SK-N-SH treated with all-trans-retinoic acid at 6 μM for 48 hours (cell line): ENCODE results near the gene WDR7.
A peak's percentile ranks its signal among the peaks of the same experiment; 100 is the strongest.

Source experiments
- ATAC-seq: fragments of 200-7000 bp; cut with Tn5 transposase; 3 replicates; pipeline ENCODE4 v1.9.1; 2020; ENCODE audit warnings: mild to moderate bottlenecking, moderate library complexity
- ARNTL ChIP-seq: fragments of 450-650 bp; formaldehyde crosslinking; IDR thresholded peaks from 2 replicates; pipeline ENCODE4 v1.5.0; 2020; ENCODE audit warnings: low read depth, mild to moderate bottlenecking, moderate library complexity, borderline replicate concordance
- BACH2 ChIP-seq: fragments of 250-450 bp; sonication (Bioruptor Pico); IDR thresholded peaks from 2 replicates; pipeline ENCODE4 v1.9.0; 2021; ENCODE audit warnings: mild to moderate bottlenecking, borderline replicate concordance
- CSDC2 ChIP-seq: fragments of 250-450 bp; sonication (Bioruptor Pico); IDR thresholded peaks from 2 replicates; pipeline ENCODE4 v1.5.0; 2020; ENCODE audit warnings: mild to moderate bottlenecking, moderate library complexity
- ESRRG ChIP-seq: fragments of 250-450 bp; sonication (Bioruptor Pico); IDR thresholded peaks from 2 replicates; pipeline ENCODE4 v1.6.1; 2021; ENCODE audit warnings: mild to moderate bottlenecking
- ISL1 ChIP-seq: fragments of 250-450 bp; sonication (Bioruptor Pico); IDR thresholded peaks from 2 replicates; pipeline ENCODE4 v2.1.2; 2022; ENCODE audit warnings: mild to moderate bottlenecking, moderate library complexity
- OSR1 ChIP-seq: fragments of 250-450 bp; sonication (Bioruptor Pico); IDR thresholded peaks from 2 replicates; pipeline ENCODE4 v1.8.0; 2022; ENCODE audit warnings: moderate library complexity, mild to moderate bottlenecking, inconsistent platforms
- PPARA ChIP-seq: fragments of 250-450 bp; sonication (Bioruptor Pico); IDR thresholded peaks from 2 replicates; pipeline ENCODE4 v1.5.0; 2020; ENCODE audit warnings: mild to moderate bottlenecking, borderline replicate concordance
- RARB ChIP-seq: fragments of 250-450 bp; sonication (Bioruptor Pico); IDR thresholded peaks from 2 replicates; pipeline ENCODE4 v1.8.0; 2021; ENCODE audit warnings: mild to moderate bottlenecking, moderate library complexity
- SNAI2 ChIP-seq: fragments of 250-450 bp; sonication (Bioruptor Pico); IDR thresholded peaks from 2 replicates; pipeline ENCODE4 v1.5.0; 2020; ENCODE audit warnings: mild to moderate bottlenecking, moderate library complexity
- TCF4 ChIP-seq: fragments of 250-450 bp; sonication (Bioruptor Pico); IDR thresholded peaks from 2 replicates; pipeline ENCODE4 v1.8.0; 2021; ENCODE audit warnings: mild to moderate bottlenecking, moderate library complexity, borderline replicate concordance
- TOX ChIP-seq: fragments of 250-450 bp; sonication (Bioruptor Pico); IDR thresholded peaks from 2 replicates; pipeline ENCODE4 v1.8.0; 2021; ENCODE audit warnings: mild to moderate bottlenecking, moderate library complexity, borderline replicate concordance
- TSHZ2 ChIP-seq: fragments of 250-450 bp; sonication (Bioruptor Pico); IDR thresholded peaks from 2 replicates; pipeline ENCODE4 v1.5.0; 2020; ENCODE audit warnings: mild to moderate bottlenecking, moderate library complexity
- ZC3H10 ChIP-seq: fragments of 250-450 bp; sonication (Bioruptor Pico); IDR thresholded peaks from 2 replicates; pipeline ENCODE4 v1.5.1; 2021; ENCODE audit warnings: mild to moderate bottlenecking, moderate library complexity
- ZFP3 ChIP-seq: fragments of 250-450 bp; sonication (Bioruptor Pico); IDR thresholded peaks from 2 replicates; pipeline ENCODE4 v1.5.0; 2020; ENCODE audit warnings: mild to moderate bottlenecking, moderate library complexity
- ZFP30 ChIP-seq: fragments of 450-650 bp; formaldehyde crosslinking; IDR thresholded peaks from 2 replicates; pipeline ENCODE4 v1.5.0; 2022; ENCODE audit warnings: mild to moderate bottlenecking, moderate library complexity
- ZNF565 ChIP-seq: fragments of 450-650 bp; formaldehyde crosslinking; conservative IDR thresholded peaks from 2 replicates; pipeline ENCODE4 v1.5.0; 2020; ENCODE audit warnings: low read depth, mild to moderate bottlenecking, moderate library complexity
- ZNF70 ChIP-seq: fragments of 450-650 bp; formaldehyde crosslinking; IDR thresholded peaks from 2 replicates; pipeline ENCODE4 v1.5.0; 2020; ENCODE audit warnings: mild to moderate bottlenecking, moderate library complexity
- ZNF8 ChIP-seq: fragments of 450-650 bp; formaldehyde crosslinking; IDR thresholded peaks from 2 replicates; pipeline ENCODE4 v1.5.0; 2020; ENCODE audit warnings: mild to moderate bottlenecking, moderate library complexity
- TF ChIP-seq, protein P1 (sequence below): fragments of 250-450 bp; sonication (Bioruptor Pico); IDR thresholded peaks from 2 replicates; pipeline ENCODE4 v1.5.1; 2020; ENCODE audit warnings: low read depth, mild to moderate bottlenecking, moderate library complexity
- TF ChIP-seq, protein P2 (sequence below): fragments of 250-450 bp; sonication (Bioruptor Pico); IDR thresholded peaks from 2 replicates; pipeline ENCODE4 v1.8.0; 2020; ENCODE audit warnings: mild to moderate bottlenecking, moderate library complexity, borderline replicate concordance
- TF ChIP-seq, protein P3 (sequence below): fragments of 250-450 bp; sonication (Bioruptor Pico); IDR thresholded peaks from 2 replicates; pipeline ENCODE4 v1.8.0; 2021; ENCODE audit warnings: low read depth, mild to moderate bottlenecking, moderate library complexity, borderline replicate concordance
- TF ChIP-seq, protein P4 (sequence below): fragments of 250-450 bp; sonication (Bioruptor Pico); IDR thresholded peaks from 2 replicates; pipeline ENCODE4 v1.5.1; 2021; ENCODE audit warnings: mild to moderate bottlenecking, moderate library complexity

WDR7 gene

GRCh38 chr18:56888978-56889377 is 237.8 kb downstream of the WDR7 start:
- TF ChIP-seq ESRRG (CRISPR knock-in tag) (no peak), ARNTL (no peak), RARB (CRISPR knock-in tag) (no peak), CSDC2 (no peak), ZNF565 (CRISPR knock-in tag) (no peak), TSHZ2 (CRISPR knock-in tag) (no peak), ZNF8 (no peak), ISL1 (CRISPR knock-in tag) (no peak), TCF4 (CRISPR knock-in tag) (no peak), OSR1 (no peak), BACH2 (CRISPR knock-in tag) (no peak), SNAI2 (CRISPR knock-in tag) (no peak)
- TF ChIP-seq, protein P1, sequence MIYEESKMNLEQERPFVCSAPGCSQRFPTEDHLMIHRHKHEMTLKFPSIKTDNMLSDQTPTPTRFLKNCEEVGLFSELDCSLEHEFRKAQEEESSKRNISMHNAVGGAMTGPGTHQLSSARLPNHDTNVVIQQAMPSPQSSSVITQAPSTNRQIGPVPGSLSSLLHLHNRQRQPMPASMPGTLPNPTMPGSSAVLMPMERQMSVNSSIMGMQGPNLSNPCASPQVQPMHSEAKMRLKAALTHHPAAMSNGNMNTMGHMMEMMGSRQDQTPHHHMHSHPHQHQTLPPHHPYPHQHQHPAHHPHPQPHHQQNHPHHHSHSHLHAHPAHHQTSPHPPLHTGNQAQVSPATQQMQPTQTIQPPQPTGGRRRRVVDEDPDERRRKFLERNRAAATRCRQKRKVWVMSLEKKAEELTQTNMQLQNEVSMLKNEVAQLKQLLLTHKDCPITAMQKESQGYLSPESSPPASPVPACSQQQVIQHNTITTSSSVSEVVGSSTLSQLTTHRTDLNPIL (CRISPR knock-in tag): no peak
- TF ChIP-seq, protein P2, sequence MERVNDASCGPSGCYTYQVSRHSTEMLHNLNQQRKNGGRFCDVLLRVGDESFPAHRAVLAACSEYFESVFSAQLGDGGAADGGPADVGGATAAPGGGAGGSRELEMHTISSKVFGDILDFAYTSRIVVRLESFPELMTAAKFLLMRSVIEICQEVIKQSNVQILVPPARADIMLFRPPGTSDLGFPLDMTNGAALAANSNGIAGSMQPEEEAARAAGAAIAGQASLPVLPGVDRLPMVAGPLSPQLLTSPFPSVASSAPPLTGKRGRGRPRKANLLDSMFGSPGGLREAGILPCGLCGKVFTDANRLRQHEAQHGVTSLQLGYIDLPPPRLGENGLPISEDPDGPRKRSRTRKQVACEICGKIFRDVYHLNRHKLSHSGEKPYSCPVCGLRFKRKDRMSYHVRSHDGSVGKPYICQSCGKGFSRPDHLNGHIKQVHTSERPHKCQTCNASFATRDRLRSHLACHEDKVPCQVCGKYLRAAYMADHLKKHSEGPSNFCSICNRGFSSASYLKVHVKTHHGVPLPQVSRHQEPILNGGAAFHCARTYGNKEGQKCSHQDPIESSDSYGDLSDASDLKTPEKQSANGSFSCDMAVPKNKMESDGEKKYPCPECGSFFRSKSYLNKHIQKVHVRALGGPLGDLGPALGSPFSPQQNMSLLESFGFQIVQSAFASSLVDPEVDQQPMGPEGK (CRISPR knock-in tag): no peak
- TF ChIP-seq, protein P3, sequence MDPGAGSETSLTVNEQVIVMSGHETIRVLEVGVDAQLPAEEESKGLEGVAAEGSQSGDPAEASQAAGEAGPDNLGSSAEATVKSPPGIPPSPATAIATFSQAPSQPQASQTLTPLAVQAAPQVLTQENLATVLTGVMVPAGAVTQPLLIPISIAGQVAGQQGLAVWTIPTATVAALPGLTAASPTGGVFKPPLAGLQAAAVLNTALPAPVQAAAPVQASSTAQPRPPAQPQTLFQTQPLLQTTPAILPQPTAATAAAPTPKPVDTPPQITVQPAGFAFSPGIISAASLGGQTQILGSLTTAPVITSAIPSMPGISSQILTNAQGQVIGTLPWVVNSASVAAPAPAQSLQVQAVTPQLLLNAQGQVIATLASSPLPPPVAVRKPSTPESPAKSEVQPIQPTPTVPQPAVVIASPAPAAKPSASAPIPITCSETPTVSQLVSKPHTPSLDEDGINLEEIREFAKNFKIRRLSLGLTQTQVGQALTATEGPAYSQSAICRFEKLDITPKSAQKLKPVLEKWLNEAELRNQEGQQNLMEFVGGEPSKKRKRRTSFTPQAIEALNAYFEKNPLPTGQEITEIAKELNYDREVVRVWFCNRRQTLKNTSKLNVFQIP: no peak

GRCh38 chr18:56889621-56890020 is 238.5 kb downstream of the WDR7 start:
- ATAC-seq: peak; percentile 49
- TF ChIP-seq ISL1 (CRISPR knock-in tag) (peak; percentile 33; the same call in 1 of the 2 replicates), ESRRG (CRISPR knock-in tag) (no peak)
- TF ChIP-seq, all 23 proteins: peak for 1

More at GRCh38 chr18:56888978-56889377, 237.8 kb downstream of the WDR7 start:
- ATAC-seq: no peak

- TF ChIP-seq TOX: no peak
- TF ChIP-seq, protein P4, sequence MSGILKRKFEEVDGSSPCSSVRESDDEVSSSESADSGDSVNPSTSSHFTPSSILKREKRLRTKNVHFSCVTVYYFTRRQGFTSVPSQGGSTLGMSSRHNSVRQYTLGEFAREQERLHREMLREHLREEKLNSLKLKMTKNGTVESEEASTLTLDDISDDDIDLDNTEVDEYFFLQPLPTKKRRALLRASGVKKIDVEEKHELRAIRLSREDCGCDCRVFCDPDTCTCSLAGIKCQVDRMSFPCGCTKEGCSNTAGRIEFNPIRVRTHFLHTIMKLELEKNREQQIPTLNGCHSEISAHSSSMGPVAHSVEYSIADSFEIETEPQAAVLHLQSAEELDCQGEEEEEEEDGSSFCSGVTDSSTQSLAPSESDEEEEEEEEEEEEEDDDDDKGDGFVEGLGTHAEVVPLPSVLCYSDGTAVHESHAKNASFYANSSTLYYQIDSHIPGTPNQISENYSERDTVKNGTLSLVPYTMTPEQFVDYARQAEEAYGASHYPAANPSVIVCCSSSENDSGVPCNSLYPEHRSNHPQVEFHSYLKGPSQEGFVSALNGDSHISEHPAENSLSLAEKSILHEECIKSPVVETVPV: no peak
- TF ChIP-seq ARNTL: no peak
- peak; percentile 78 for TF ChIP-seq ISL1 (CRISPR knock-in tag)
- no peak for TF ChIP-seq OSR1
- no peak for TF ChIP-seq SNAI2 (CRISPR knock-in tag)
- TF ChIP-seq ZNF70 (CRISPR knock-in tag): no peak
- TF ChIP-seq RARB (CRISPR knock-in tag): no peak
- TF ChIP-seq, protein P2 (CRISPR knock-in tag): no peak
- TF ChIP-seq ZC3H10 (CRISPR knock-in tag): no peak
- TF ChIP-seq PPARA (CRISPR knock-in tag): no peak
- TF ChIP-seq BACH2 (CRISPR knock-in tag): no peak
- no peak for TF ChIP-seq ZFP30
- TF ChIP-seq ESRRG (CRISPR knock-in tag): no peak
- TF ChIP-seq ZFP3 (CRISPR knock-in tag): no peak
- TF ChIP-seq, protein P1 (CRISPR knock-in tag): peak; percentile 80; the same call in 1 of the 2 replicates
- TF ChIP-seq, protein P3: no peak
- ATAC-seq: peak; percentile 99
These were observed 239.5 kb downstream of the WDR7 start for GRCh38 chr18:56890632-56891031.
